ENCODE measurements around the gene ZNG1F. TPM values are rescaled to one million over a fixed set of nuclear protein-coding genes. Genes with fewer than 3 reads are reported as not detected.
"Not testable (repeated sequence)": the region's sequence is repeated elsewhere in the genome, so short reads cannot be mapped to it uniquely, and the experiment has no call there.

ZNG1F gene
- total RNA-seq (2011; cell fraction: chromatin; rRNA removed; ENCODE audit: low replicate concordance) = 44.7 and 70.9 TPM in 2 replicates
- total RNA-seq (2011; cell fraction: nucleolus; rRNA removed) = 7.7 and 12.1 TPM in 2 replicates
- total RNA-seq (2011; cell fraction: nucleoplasm; rRNA removed) = 34.8 and 46.7 TPM in 2 replicates
- total RNA-seq (2014; rRNA removed) = 24.8 and 54.2 TPM in 2 replicates
- 32.2 TPM in 2 replicates for total RNA-seq (2014; rRNA removed; fragmentation: Illumina TruSeq; extraction: Trizol)
- 34.4 and 48.0 TPM in 2 replicates for total RNA-seq (2015; rRNA removed; fragmentation: Illumina TruSeq; extraction: Trizol)
- total RNA-seq (2021) = 6.9 and 7.4 TPM in 2 replicates
- polyA plus RNA-seq (2011; rRNA removed) = 11.5 and 12.2 TPM in 2 replicates
- polyA plus RNA-seq (2011; cell fraction: cytosol; rRNA removed) = 0.66 and 16.5 TPM in 2 replicates
- polyA plus RNA-seq (2011; cell fraction: nucleus; rRNA removed) = 32.9 and 39.7 TPM in 2 replicates
- 4.7 and 5.6 TPM in 2 replicates for polyA plus RNA-seq (2012)
- polyA plus RNA-seq (2014; fragmentation: Illumina TruSeq; extraction: Trizol) = 24.9 and 39.5 TPM in 2 replicates
- 10 to 100 TPM; 13.5 to 18.4 TPM for polyA plus RNA-seq (2014; fragmentation: Nextera tagmentation; extraction: Ambion mirVana)
- 45.9 and 104 TPM in 2 replicates for polyA plus RNA-seq (2014; rRNA removed)
- 38.4 and 39.9 TPM in 2 replicates for polyA minus RNA-seq (2011; rRNA and poly(A)+ RNA removed)
- 1.5 and 2.7 TPM in 2 replicates for polyA minus RNA-seq (2011; cell fraction: cytosol; rRNA and poly(A)+ RNA removed)
- polyA minus RNA-seq (2011; cell fraction: nucleus; rRNA and poly(A)+ RNA removed) = 25.8 and 46.0 TPM in 2 replicates
- Bru-seq, nascent RNA = percentile 65 among the genes with signal in this experiment
- percentile 69 among the genes with signal in this experiment for BruChase-seq, experiment 1, labeled RNA remaining after a 2-hour chase
- percentile 68 among the genes with signal in this experiment for BruChase-seq, experiment 2, labeled RNA remaining after a 6-hour chase
- long read RNA-seq, experiment 1, partial matches to known transcripts = 57 of 75 reads
- long read RNA-seq, experiment 1, other reads (novel, unspliced or antisense) = 18 of 75 reads
- long read RNA-seq, experiment 2, partial matches to known transcripts = 22 of 27 reads
- long read RNA-seq, experiment 2, other reads (novel, unspliced or antisense) = 5 of 27 reads
- long read RNA-seq, experiment 3, partial matches to known transcripts = 25 of 26 reads
- long read RNA-seq, experiment 3, other reads (novel, unspliced or antisense) = 1 of 26 reads

- no CpG with 5 or more reads among the region's 31 CpGs for WGBS (ENCODE audit: insufficient coverage, low coverage, missing lambda C conversion rate)
- H3K4me1 ChIP-seq (replicated peaks in 1 of 2; ENCODE audit: control insufficient read depth in 2 of 2, insufficient read depth in 2 of 2, low read length in 2 of 2); H3K9me3 ChIP-seq (replicated peaks; ENCODE audit: control insufficient read depth, insufficient read depth, low read depth, low read length); H3K27me3 ChIP-seq (ENCODE audit: control insufficient read depth in 2 of 2, insufficient read depth in 2 of 2, low read length in 2 of 2); BruUV-seq (replicated peaks); H4K20me1 ChIP-seq (replicated peaks; ENCODE audit: control insufficient read depth, insufficient read depth, low read length); ATAC-seq; H3K36me3 ChIP-seq (ENCODE audit: control insufficient read depth, insufficient read depth, low read length); in situ Hi-C loops (cut with MboI); DNase-seq (ENCODE audit: extremely low read depth in 1 of 4, low spot score in 3 of 4); CTCF ChIA-PET (ENCODE audit: low intra/inter-chr PET ratio); H3K79me2 ChIP-seq (ENCODE audit: control insufficient read depth, insufficient read depth, low read length); H2AFZ ChIP-seq (ENCODE audit: low read depth, low read length); intact Hi-C loops (cut with micrococcal nuclease); H3K4me3 ChIP-seq; H3K9me1 ChIP-seq (ENCODE audit: control insufficient read depth, insufficient read depth, low read length); H3K9ac ChIP-seq (ENCODE audit: insufficient read depth in 1 of 2, low read depth in 2 of 2, low read length in 2 of 2); H3K27ac ChIP-seq (ENCODE audit: extremely low read depth, low read depth, low read length); H3K4me2 ChIP-seq (ENCODE audit: insufficient read depth, low read length); FAIRE-seq; POLR2A ChIA-PET: not testable (repeated sequence)
Observed at GRCh38 chr9:41189217-41189616, at the start of gene ZNG1F. Gene ZNG1F, minus strand, starts transcription at chr9:41189317. Its CDS starts 59 bp downstream, at chr9:41189258.

GRCh38 chr9:41237110-41237749 is 48.1 kb upstream of the ZNG1F start:
- FAIRE-seq; H3K9me1 ChIP-seq (ENCODE audit: control insufficient read depth, insufficient read depth, low read length); H3K9ac ChIP-seq (ENCODE audit: insufficient read depth in 1 of 2, low read depth in 2 of 2, low read length in 2 of 2); H3K4me2 ChIP-seq (ENCODE audit: insufficient read depth, low read length); POLR2A ChIA-PET; H3K27ac ChIP-seq (ENCODE audit: extremely low read depth, low read depth, low read length); H3K4me1 ChIP-seq (replicated peaks in 1 of 2; ENCODE audit: control insufficient read depth in 2 of 2, insufficient read depth in 2 of 2, low read length in 2 of 2); intact Hi-C loops (cut with micrococcal nuclease); H2AFZ ChIP-seq (ENCODE audit: low read depth, low read length); H3K36me3 ChIP-seq (ENCODE audit: control insufficient read depth, insufficient read depth, low read length); BruUV-seq (replicated peaks); in situ Hi-C loops (cut with MboI); H3K9me3 ChIP-seq (replicated peaks; ENCODE audit: control insufficient read depth, insufficient read depth, low read depth, low read length); H3K27me3 ChIP-seq (ENCODE audit: control insufficient read depth in 2 of 2, insufficient read depth in 2 of 2, low read length in 2 of 2); H3K79me2 ChIP-seq (ENCODE audit: control insufficient read depth, insufficient read depth, low read length); ATAC-seq; H3K4me3 ChIP-seq; CTCF ChIA-PET (ENCODE audit: low intra/inter-chr PET ratio); H4K20me1 ChIP-seq (replicated peaks; ENCODE audit: control insufficient read depth, insufficient read depth, low read length): not testable (repeated sequence)
- WGBS (ENCODE audit: insufficient coverage, low coverage, missing lambda C conversion rate) = 17% methylated on average over 26 of the region's 51 CpGs
- DNase-seq (ENCODE audit: extremely low read depth in 1 of 4, low spot score in 3 of 4) = peak in 1 of 4 experiments; percentile 5

GRCh38 chr9:41236486-41237109 is 47.5 kb upstream of the ZNG1F start:
- H3K27me3 ChIP-seq (ENCODE audit: control insufficient read depth in 2 of 2, insufficient read depth in 2 of 2, low read length in 2 of 2); H3K4me3 ChIP-seq; H3K9ac ChIP-seq (ENCODE audit: insufficient read depth in 1 of 2, low read depth in 2 of 2, low read length in 2 of 2); H3K9me3 ChIP-seq (replicated peaks; ENCODE audit: control insufficient read depth, insufficient read depth, low read depth, low read length); H2AFZ ChIP-seq (ENCODE audit: low read depth, low read length); H3K36me3 ChIP-seq (ENCODE audit: control insufficient read depth, insufficient read depth, low read length); FAIRE-seq; H3K4me1 ChIP-seq (replicated peaks in 1 of 2; ENCODE audit: control insufficient read depth in 2 of 2, insufficient read depth in 2 of 2, low read length in 2 of 2); POLR2A ChIA-PET; ATAC-seq; H3K27ac ChIP-seq (ENCODE audit: extremely low read depth, low read depth, low read length); H4K20me1 ChIP-seq (replicated peaks; ENCODE audit: control insufficient read depth, insufficient read depth, low read length); H3K79me2 ChIP-seq (ENCODE audit: control insufficient read depth, insufficient read depth, low read length); DNase-seq (ENCODE audit: extremely low read depth in 1 of 4, low spot score in 3 of 4); CTCF ChIA-PET (ENCODE audit: low intra/inter-chr PET ratio); H3K9me1 ChIP-seq (ENCODE audit: control insufficient read depth, insufficient read depth, low read length); in situ Hi-C loops (cut with MboI); BruUV-seq (replicated peaks); H3K4me2 ChIP-seq (ENCODE audit: insufficient read depth, low read length); intact Hi-C loops (cut with micrococcal nuclease): not testable (repeated sequence)
- WGBS (ENCODE audit: insufficient coverage, low coverage, missing lambda C conversion rate) = 4% methylated on average over 9 of the region's 23 CpGs

All from K562 (cell line).